Neural cell (in vitro differentiated cells): ENCODE results near the gene CLCNKB. TPM values are rescaled to one million over a fixed set of nuclear protein-coding genes. Genes with fewer than 3 reads are reported as not detected.

Experiments used
- H2AFZ ChIP-seq: fragments of 200-600, 300-800 bp; sonication (generic), shearing (Covaris generic); 2 replicates; pipeline ENCODE4 v1.6.0; 2014; ENCODE audit warnings: low read depth, mild to moderate bottlenecking, antibody characterized with exemption, low read length, moderate library complexity
- H3F3A ChIP-seq: fragments of 200-600 bp; shearing (Covaris generic); 2 replicates; pipeline ENCODE4 v1.6.1; 2016; ENCODE audit warnings: mild to moderate bottlenecking, moderate library complexity, mixed read lengths, antibody characterized with exemption, low read length; ENCODE audit not compliant: insufficient read depth, poor library complexity, severe bottlenecking
- H3K27ac ChIP-seq: fragments of 200-600, 300-800 bp; sonication (generic), shearing (Covaris generic); 2 replicates; pipeline ENCODE4 v1.5.1; 2014; ENCODE audit warnings: mild to moderate bottlenecking, low read length, moderate library complexity
- H3K27me3 ChIP-seq: fragments of 300-800, 200-600 bp; sonication (generic), shearing (Covaris generic); 2 replicates; pipeline ENCODE4 v1.6.0; 2014; ENCODE audit warnings: mild to moderate bottlenecking, low read depth, low read length, moderate library complexity; ENCODE audit not compliant: insufficient read depth
- H3K36me3 ChIP-seq: fragments of 300-800, 200-600 bp; sonication (generic), shearing (Covaris generic); 2 replicates; pipeline ENCODE4 v1.5.1; 2014; ENCODE audit warnings: mild to moderate bottlenecking, antibody characterized with exemption, low read length, moderate library complexity; ENCODE audit not compliant: insufficient read depth
- H3K4me2 ChIP-seq: fragments of 300-800, 200-600 bp; sonication (generic), shearing (Covaris generic); 2 replicates; pipeline ENCODE4 v1.6.0; 2014; ENCODE audit warnings: mild to moderate bottlenecking, low read length
- H3K4me3 ChIP-seq: fragments of 300-800, 200-600 bp; sonication (generic), shearing (Covaris generic); 2 replicates; pipeline ENCODE4 v1.5.1; 2014; ENCODE audit warnings: mild to moderate bottlenecking, low read length, moderate library complexity
- H3K79me2 ChIP-seq: fragments of 200-600 bp; shearing (Covaris generic); replicated peaks from 2 replicates; pipeline ENCODE4 v1.6.0; 2014; ENCODE audit warnings: mild to moderate bottlenecking, low read length, moderate library complexity; ENCODE audit not compliant: insufficient read depth
- H3K9ac ChIP-seq: fragments of 300-800, 200-600 bp; sonication (generic), shearing (Covaris generic); 2 replicates; pipeline ENCODE4 v1.6.1; 2016; ENCODE audit warnings: mild to moderate bottlenecking, low read length, mixed read lengths
- H3K9me2 ChIP-seq: fragments of 200-600 bp; shearing (Covaris generic); 2 replicates; pipeline ENCODE4 v1.6.1; 2016; ENCODE audit warnings: mild to moderate bottlenecking, low read length, mixed read lengths; ENCODE audit not compliant: insufficient read depth
- H3K9me3 ChIP-seq: fragments of 200-600, 300-800 bp; sonication (generic), shearing (Covaris generic); 2 replicates; pipeline ENCODE4 v1.6.1; 2016; ENCODE audit warnings: mild to moderate bottlenecking, mixed run types, low read length, moderate library complexity, mixed read lengths
- H4K20me1 ChIP-seq: fragments of 200-600 bp; shearing (Covaris generic); 2 replicates; pipeline ENCODE4 v1.6.1; 2016; ENCODE audit warnings: mild to moderate bottlenecking, mixed run types; ENCODE audit not compliant: insufficient read depth
- EP300 ChIP-seq: fragments of 450-650 bp; conservative IDR thresholded peaks from 2 replicates; pipeline ENCODE4 v1.6.1; 2014; ENCODE audit warnings: antibody characterized with exemption, mild to moderate bottlenecking, moderate library complexity; ENCODE audit not compliant: poor library complexity, severe bottlenecking
- EZH2 ChIP-seq: fragments of 200-600, 300-800 bp; shearing (Covaris generic), sonication (generic); IDR thresholded peaks from 2 replicates; pipeline ENCODE4 v1.6.1; 2014; ENCODE audit warnings: antibody characterized with exemption, low read length, borderline replicate concordance, mild to moderate bottlenecking; ENCODE audit not compliant: insufficient read depth, poor library complexity, severe bottlenecking
- MXI1 ChIP-seq: fragments of 450-650 bp; conservative IDR thresholded peaks from 2 replicates; pipeline ENCODE4 v1.6.1; 2014; ENCODE audit warnings: antibody characterized with exemption, mild to moderate bottlenecking; ENCODE audit not compliant: poor library complexity, severe bottlenecking
- POLR2AphosphoS5 ChIP-seq: IDR thresholded peaks from 2 replicates; pipeline ENCODE4 v1.6.1; 2012
- RAD21 ChIP-seq: fragments of 450-650 bp; conservative IDR thresholded peaks from 2 replicates; pipeline ENCODE4 v1.6.1; 2014; ENCODE audit warnings: antibody characterized with exemption, mild to moderate bottlenecking, moderate library complexity
- SMC3 ChIP-seq: fragments of 450-650 bp; conservative IDR thresholded peaks from 2 replicates; pipeline ENCODE4 v1.6.1; 2014; ENCODE audit warnings: antibody characterized with exemption, mild to moderate bottlenecking, moderate library complexity; ENCODE audit not compliant: poor library complexity
- TAF1 ChIP-seq: IDR thresholded peaks from 2 replicates; pipeline ENCODE4 v1.6.1; 2012; ENCODE audit warnings: low read depth
- polyA plus RNA-seq: library from polyadenylated mRNA; depleted of rRNA; stranded (reverse); fragments of >200 nt; gene quantifications from 2 replicates; pipeline ENCODE4 v1.2.3, GENCODE V29; 2014
- TF ChIP-seq, protein P1 (sequence below): IDR thresholded peaks from 2 replicates; pipeline ENCODE4 v1.6.1; 2012; ENCODE audit warnings: borderline replicate concordance
- TF ChIP-seq, protein P2 (sequence below): fragments of 450-650 bp; IDR thresholded peaks from 2 replicates; pipeline ENCODE4 v1.5.1; 2014; ENCODE audit warnings: antibody characterized with exemption, mild to moderate bottlenecking, moderate library complexity; ENCODE audit not compliant: poor library complexity, severe bottlenecking

Gene CLCNKB
- polyA plus RNA-seq, 1 donor from 2014 or later = not detected

DNA sequence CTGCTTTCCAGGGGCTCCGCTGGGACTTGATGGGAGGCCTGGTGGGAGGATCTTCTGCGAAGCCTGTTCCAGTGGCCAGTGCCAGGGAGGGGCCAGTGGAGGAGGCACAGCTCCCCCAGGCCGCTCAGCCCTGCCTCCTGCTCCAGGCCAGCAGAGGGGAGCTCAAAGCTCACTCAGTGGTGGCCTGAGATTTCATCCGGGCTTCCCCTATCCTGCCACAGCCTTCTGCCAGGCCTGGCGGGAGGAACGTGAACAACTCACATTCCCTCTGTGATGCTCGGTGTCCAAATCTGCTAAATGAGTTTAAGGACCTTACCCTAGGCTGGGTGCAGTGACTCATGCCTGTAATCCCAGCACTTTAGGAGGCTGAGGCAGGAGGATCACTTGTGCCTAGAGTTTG, 3.3 kb downstream of the CLCNKB start:
- Histone ChIP-seq H3K9me3 (no peaks in the 10 kb centered on the region), H3K27me3 (no peaks in the 10 kb centered on the region), H4K20me1 (no peaks in the 10 kb centered on the region), H3F3A (no peaks in the 10 kb centered on the region), H2AFZ (no peak overlapping the region), H3K27ac (no peak overlapping the region), H3K4me3 (no peak overlapping the region), H3K4me2 (no peak overlapping the region), H3K9ac (no peak overlapping the region), H3K36me3 (no peaks in the 10 kb centered on the region), H3K9me2 (no peaks in the 10 kb centered on the region), H3K79me2 (no peaks in the 10 kb centered on the region)
- no peak for TF ChIP-seq MXI1
- TF ChIP-seq POLR2AphosphoS5 = no peak
- TF ChIP-seq, protein P1, sequence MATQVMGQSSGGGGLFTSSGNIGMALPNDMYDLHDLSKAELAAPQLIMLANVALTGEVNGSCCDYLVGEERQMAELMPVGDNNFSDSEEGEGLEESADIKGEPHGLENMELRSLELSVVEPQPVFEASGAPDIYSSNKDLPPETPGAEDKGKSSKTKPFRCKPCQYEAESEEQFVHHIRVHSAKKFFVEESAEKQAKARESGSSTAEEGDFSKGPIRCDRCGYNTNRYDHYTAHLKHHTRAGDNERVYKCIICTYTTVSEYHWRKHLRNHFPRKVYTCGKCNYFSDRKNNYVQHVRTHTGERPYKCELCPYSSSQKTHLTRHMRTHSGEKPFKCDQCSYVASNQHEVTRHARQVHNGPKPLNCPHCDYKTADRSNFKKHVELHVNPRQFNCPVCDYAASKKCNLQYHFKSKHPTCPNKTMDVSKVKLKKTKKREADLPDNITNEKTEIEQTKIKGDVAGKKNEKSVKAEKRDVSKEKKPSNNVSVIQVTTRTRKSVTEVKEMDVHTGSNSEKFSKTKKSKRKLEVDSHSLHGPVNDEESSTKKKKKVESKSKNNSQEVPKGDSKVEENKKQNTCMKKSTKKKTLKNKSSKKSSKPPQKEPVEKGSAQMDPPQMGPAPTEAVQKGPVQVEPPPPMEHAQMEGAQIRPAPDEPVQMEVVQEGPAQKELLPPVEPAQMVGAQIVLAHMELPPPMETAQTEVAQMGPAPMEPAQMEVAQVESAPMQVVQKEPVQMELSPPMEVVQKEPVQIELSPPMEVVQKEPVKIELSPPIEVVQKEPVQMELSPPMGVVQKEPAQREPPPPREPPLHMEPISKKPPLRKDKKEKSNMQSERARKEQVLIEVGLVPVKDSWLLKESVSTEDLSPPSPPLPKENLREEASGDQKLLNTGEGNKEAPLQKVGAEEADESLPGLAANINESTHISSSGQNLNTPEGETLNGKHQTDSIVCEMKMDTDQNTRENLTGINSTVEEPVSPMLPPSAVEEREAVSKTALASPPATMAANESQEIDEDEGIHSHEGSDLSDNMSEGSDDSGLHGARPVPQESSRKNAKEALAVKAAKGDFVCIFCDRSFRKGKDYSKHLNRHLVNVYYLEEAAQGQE = no peak
- no peak for TF ChIP-seq TAF1
- no peak for TF ChIP-seq EP300
- TF ChIP-seq EZH2 = no peak
- TF ChIP-seq SMC3 = no peak
- TF ChIP-seq, protein P2, sequence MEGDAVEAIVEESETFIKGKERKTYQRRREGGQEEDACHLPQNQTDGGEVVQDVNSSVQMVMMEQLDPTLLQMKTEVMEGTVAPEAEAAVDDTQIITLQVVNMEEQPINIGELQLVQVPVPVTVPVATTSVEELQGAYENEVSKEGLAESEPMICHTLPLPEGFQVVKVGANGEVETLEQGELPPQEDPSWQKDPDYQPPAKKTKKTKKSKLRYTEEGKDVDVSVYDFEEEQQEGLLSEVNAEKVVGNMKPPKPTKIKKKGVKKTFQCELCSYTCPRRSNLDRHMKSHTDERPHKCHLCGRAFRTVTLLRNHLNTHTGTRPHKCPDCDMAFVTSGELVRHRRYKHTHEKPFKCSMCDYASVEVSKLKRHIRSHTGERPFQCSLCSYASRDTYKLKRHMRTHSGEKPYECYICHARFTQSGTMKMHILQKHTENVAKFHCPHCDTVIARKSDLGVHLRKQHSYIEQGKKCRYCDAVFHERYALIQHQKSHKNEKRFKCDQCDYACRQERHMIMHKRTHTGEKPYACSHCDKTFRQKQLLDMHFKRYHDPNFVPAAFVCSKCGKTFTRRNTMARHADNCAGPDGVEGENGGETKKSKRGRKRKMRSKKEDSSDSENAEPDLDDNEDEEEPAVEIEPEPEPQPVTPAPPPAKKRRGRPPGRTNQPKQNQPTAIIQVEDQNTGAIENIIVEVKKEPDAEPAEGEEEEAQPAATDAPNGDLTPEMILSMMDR = no peak
- no peak for TF ChIP-seq RAD21

DNA sequence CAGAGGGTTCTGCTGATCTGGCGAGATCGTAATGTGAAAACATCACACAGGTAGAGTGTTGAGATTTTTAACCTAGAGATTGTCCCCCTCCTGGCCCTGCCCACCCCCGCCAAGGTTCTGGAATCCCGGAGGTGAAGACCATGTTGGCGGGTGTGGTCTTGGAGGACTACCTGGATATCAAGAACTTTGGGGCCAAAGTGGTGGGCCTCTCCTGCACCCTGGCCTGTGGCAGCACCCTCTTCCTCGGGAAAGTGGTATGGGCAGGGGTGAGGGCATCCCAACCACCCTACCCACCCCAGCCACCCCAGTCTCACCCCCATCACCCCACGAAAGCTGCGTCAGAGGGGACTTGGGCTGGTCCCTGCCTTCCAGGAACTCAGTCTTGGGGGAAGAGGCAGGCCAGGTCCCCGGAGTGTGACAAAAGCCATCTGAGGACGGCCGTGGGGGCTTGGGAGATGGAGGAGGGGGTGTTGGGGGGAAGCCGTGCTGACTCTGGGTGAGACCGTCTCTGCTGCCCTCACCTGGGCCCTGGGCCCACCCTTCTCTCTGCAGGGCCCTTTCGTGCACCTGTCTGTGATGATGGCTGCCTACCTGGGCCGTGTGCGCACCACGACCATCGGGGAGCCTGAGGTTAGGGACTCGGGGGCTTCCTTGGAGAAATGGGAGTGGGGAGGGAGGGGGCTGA, 4.4 kb downstream of the CLCNKB start:
- Histone ChIP-seq H3K36me3 (no peaks in the 10 kb centered on the region), H4K20me1 (no peaks in the 10 kb centered on the region), H3K9ac (no peak overlapping the region), H3K79me2 (no peaks in the 10 kb centered on the region), H3K4me3 (no peak overlapping the region), H3K4me2 (no peak overlapping the region), H3K27me3 (no peaks in the 10 kb centered on the region), H3K9me2 (no peaks in the 10 kb centered on the region), H3K9me3 (no peaks in the 10 kb centered on the region), H2AFZ (no peak overlapping the region), H3K27ac (no peak overlapping the region), H3F3A (no peaks in the 10 kb centered on the region)
- TF ChIP-seq TAF1 = no peak
- TF ChIP-seq RAD21 = no peak
- TF ChIP-seq EP300 = no peak
- TF ChIP-seq SMC3 = no peak
- no peak for TF ChIP-seq EZH2
- TF ChIP-seq POLR2AphosphoS5 = no peak
- no peak for TF ChIP-seq MXI1
- TF ChIP-seq, protein P2 = no peak
- TF ChIP-seq, protein P1 = no peak
